A549 (cell line): ENCODE results near the gene KIF13A.
A peak's percentile ranks its signal among the peaks of the same experiment; 100 is the strongest.

Source experiments
- EP300 ChIP-seq, 2 experiments: fragments of >200 bp; sonication (Bioruptor Twin); formaldehyde crosslinking; IDR thresholded peaks; 2 replicates in 1 of 2; 3 replicates in 1 of 2; pipeline ENCODE4 v1.6.1; 2016 to 2017
- FOSB ChIP-seq: fragments of 250-450 bp; sonication (Bioruptor Pico); IDR thresholded peaks from 2 replicates; pipeline ENCODE4 v1.5.0; 2020; ENCODE audit warnings: mild to moderate bottlenecking, moderate library complexity
- JUNB ChIP-seq: fragments of >200 bp; sonication (Bioruptor Twin); formaldehyde crosslinking; IDR thresholded peaks from 2 replicates; pipeline ENCODE4 v1.6.1; 2016
- MYC ChIP-seq: IDR thresholded peaks from 2 replicates; pipeline ENCODE4 v1.6.1; 2012; ENCODE audit warnings: mild to moderate bottlenecking, inconsistent platforms, low read length, improper control_type of control experiment, borderline replicate concordance
- NPAS2 ChIP-seq: fragments of 250-450 bp; sonication (Bioruptor Pico); IDR thresholded peaks from 2 replicates; pipeline ENCODE4 v1.8.0; 2022; ENCODE audit warnings: mild to moderate bottlenecking, moderate library complexity, borderline replicate concordance
- POLR2A ChIP-seq: IDR thresholded peaks from 2 replicates; pipeline ENCODE4 v1.6.1; 2012; ENCODE audit warnings: mild to moderate bottlenecking, low read length
- RAD21 ChIP-seq, 2 experiments: fragments of >200 bp in 1 of 2; sonication (Bioruptor Twin) in 1 of 2; formaldehyde crosslinking in 1 of 2; IDR thresholded peaks in 1 of 2; conservative IDR thresholded peaks in 1 of 2; 2 replicates in 1 of 2; 3 replicates in 1 of 2; pipeline ENCODE4 v1.6.1; 2012 to 2018; ENCODE audit warnings: inconsistent platforms in 1 of 2
- RARB ChIP-seq: fragments of 250-450 bp; sonication (Bioruptor Pico); IDR thresholded peaks from 2 replicates; pipeline ENCODE4 v1.8.0; 2021; ENCODE audit warnings: mild to moderate bottlenecking, moderate library complexity
- RNF2 ChIP-seq: fragments of 200-600 bp; sonication (generic); IDR thresholded peaks from 2 replicates; pipeline ENCODE4 v1.6.1; 2016; ENCODE audit warnings: low read depth, mild to moderate bottlenecking, antibody characterized with exemption, moderate library complexity, borderline replicate concordance
- TF ChIP-seq, protein P1 (sequence below): fragments of >200 bp; sonication (Bioruptor Twin); formaldehyde crosslinking; IDR thresholded peaks from 3 replicates; pipeline ENCODE4 v1.5.1; 2016
- TF ChIP-seq, protein P2 (sequence below): fragments of 150-350 bp; IDR thresholded peaks from 2 replicates; pipeline ENCODE4 v1.6.1; 2014; ENCODE audit warnings: low read depth, mild to moderate bottlenecking, low read length
- TF ChIP-seq, protein P3 (sequence below): IDR thresholded peaks from 2 replicates; pipeline ENCODE4 v1.6.1; 2012

DNA sequence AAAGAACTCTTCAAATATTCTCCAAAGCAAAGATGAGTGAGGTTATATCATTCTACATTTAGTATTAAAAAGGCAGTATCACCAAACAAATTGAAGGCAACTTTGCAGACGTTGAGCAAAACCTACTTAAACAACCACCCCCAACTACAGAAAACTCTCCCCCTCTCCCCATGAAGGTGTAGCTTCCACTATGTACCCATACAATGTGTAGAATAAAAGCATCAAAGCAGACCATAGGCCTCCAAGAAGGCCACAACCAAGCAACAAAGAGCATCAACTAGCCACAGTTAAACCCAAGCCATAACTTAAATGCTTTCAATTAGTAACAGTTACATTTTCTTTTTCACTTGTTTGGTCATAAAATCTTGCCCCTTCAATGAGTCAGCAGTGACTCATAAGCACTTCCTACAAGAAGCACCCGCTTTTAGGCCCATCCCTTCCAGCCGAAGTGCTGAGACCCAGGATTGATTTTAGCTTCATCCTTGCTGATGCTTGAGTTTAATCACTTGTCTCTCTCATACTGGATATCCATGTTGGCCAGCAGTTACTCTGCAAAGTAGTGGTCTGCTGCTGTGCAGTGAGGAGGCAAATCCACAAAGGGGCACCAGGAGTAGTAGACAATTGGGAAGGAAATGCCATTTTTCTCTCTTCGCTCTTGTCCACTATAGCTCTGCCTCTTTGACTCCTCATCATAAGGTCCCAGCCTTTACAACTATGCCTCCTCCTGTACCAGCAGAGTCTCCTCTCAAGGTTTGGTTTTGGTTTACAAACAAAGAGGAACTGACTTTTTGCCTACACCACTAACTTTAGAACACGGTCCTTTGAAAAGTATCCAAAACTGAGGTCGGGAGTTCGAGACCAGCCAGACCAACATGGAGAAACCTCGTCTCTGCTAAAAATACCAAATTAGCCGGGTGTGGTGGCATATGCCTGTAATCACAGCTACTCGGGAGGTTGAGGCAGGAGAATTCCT lies 272.3 kb downstream of the KIF13A start:
- TF ChIP-seq, protein P1, sequence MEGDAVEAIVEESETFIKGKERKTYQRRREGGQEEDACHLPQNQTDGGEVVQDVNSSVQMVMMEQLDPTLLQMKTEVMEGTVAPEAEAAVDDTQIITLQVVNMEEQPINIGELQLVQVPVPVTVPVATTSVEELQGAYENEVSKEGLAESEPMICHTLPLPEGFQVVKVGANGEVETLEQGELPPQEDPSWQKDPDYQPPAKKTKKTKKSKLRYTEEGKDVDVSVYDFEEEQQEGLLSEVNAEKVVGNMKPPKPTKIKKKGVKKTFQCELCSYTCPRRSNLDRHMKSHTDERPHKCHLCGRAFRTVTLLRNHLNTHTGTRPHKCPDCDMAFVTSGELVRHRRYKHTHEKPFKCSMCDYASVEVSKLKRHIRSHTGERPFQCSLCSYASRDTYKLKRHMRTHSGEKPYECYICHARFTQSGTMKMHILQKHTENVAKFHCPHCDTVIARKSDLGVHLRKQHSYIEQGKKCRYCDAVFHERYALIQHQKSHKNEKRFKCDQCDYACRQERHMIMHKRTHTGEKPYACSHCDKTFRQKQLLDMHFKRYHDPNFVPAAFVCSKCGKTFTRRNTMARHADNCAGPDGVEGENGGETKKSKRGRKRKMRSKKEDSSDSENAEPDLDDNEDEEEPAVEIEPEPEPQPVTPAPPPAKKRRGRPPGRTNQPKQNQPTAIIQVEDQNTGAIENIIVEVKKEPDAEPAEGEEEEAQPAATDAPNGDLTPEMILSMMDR: no peak
- no peak for TF ChIP-seq RARB (CRISPR knock-in tag)
- TF ChIP-seq MYC: no peak
- TF ChIP-seq FOSB (CRISPR knock-in tag): no peak
- no peak for TF ChIP-seq NPAS2 (CRISPR knock-in tag)
- no peak for TF ChIP-seq POLR2A
- TF ChIP-seq, protein P2, sequence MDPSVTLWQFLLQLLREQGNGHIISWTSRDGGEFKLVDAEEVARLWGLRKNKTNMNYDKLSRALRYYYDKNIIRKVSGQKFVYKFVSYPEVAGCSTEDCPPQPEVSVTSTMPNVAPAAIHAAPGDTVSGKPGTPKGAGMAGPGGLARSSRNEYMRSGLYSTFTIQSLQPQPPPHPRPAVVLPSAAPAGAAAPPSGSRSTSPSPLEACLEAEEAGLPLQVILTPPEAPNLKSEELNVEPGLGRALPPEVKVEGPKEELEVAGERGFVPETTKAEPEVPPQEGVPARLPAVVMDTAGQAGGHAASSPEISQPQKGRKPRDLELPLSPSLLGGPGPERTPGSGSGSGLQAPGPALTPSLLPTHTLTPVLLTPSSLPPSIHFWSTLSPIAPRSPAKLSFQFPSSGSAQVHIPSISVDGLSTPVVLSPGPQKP: no peak
- TF ChIP-seq, protein P3, sequence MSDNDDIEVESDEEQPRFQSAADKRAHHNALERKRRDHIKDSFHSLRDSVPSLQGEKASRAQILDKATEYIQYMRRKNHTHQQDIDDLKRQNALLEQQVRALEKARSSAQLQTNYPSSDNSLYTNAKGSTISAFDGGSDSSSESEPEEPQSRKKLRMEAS: no peak
- no peak for TF ChIP-seq RNF2
- TF ChIP-seq RAD21 (conservative IDR thresholded peaks at IDR 0.05 in 1 of 2, IDR thresholded peaks at IDR 0.05 in 1 of 2): no peak
- TF ChIP-seq JUNB: peak; percentile 67
- TF ChIP-seq EP300 (IDR thresholded peaks at IDR 0.05): no peak
